Endometrium (tissue), 2 donors: Measurements from ENCODE around the gene COL6A3.
"Not testable (repeated sequence)": the region's sequence is repeated elsewhere in the genome, so short reads cannot be mapped to it uniquely, and the experiment has no call there.

Source experiments
- FAIRE-seq: peaks from 2 replicates; lab custom pipeline; 2012; peaks lifted over from hg19 to GRCh38; lab: Jason Lieb, UNC
- donor health status: control.
- donor health status: control.

Gene COL6A3

GRCh38 chr2:237383991-237384671 is 29.8 kb downstream of the COL6A3 start:
- FAIRE-seq, result no peak

GRCh38 chr2:237380768-237381167 is 33.2 kb downstream of the COL6A3 start:
- FAIRE-seq, result no peak

- no peak for FAIRE-seq
Measured at GRCh38 chr2:237379636-237380035, 34.3 kb downstream of the COL6A3 start.

GRCh38 chr2:237378650-237379049 is 35.3 kb downstream of the COL6A3 start:
- no peak for FAIRE-seq

GRCh38 chr2:237374284-237375060 is 39.5 kb downstream of the COL6A3 start:
- FAIRE-seq, result no peak

- no peak for FAIRE-seq
Measured at GRCh38 chr2:237371856-237372255, 42.1 kb downstream of the COL6A3 start.

- no peak for FAIRE-seq
Measured at GRCh38 chr2:237365671-237366070, 48.3 kb downstream of the COL6A3 start.

GRCh38 chr2:237364655-237365054 is 49.3 kb downstream of the COL6A3 start:
- FAIRE-seq, result no peak

GRCh38 chr2:237361194-237362004 is 52.6 kb downstream of the COL6A3 start:
- no peak for FAIRE-seq

- no peak for FAIRE-seq
Measured at GRCh38 chr2:237359894-237360780, 53.8 kb downstream of the COL6A3 start.

GRCh38 chr2:237359518-237359840 is 54.5 kb downstream of the COL6A3 start:
- no peak for FAIRE-seq

- FAIRE-seq, result no peak
Measured at GRCh38 chr2:237358721-237359517, 55.0 kb downstream of the COL6A3 start.

- no peak for FAIRE-seq
Measured at GRCh38 chr2:237355701-237356100, 58.3 kb downstream of the COL6A3 start.

GRCh38 chr2:237354892-237355291 is 59.1 kb downstream of the COL6A3 start:
- no peak for FAIRE-seq

GRCh38 chr2:237354172-237354571 is 59.8 kb downstream of the COL6A3 start:
- not testable (repeated sequence) for FAIRE-seq

GRCh38 chr2:237353215-237353614 is 60.7 kb downstream of the COL6A3 start:
- no peak for FAIRE-seq

GRCh38 chr2:237352279-237352845 is 61.6 kb downstream of the COL6A3 start:
- no peak for FAIRE-seq

- no peak for FAIRE-seq
Measured at GRCh38 chr2:237351796-237352195, 62.2 kb downstream of the COL6A3 start.

GRCh38 chr2:237351046-237351445 is 62.9 kb downstream of the COL6A3 start:
- no peak for FAIRE-seq

- no peak for FAIRE-seq
Measured at GRCh38 chr2:237350597-237350996, 63.4 kb downstream of the COL6A3 start.

GRCh38 chr2:237350070-237350469 is 63.9 kb downstream of the COL6A3 start:
- FAIRE-seq, result no peak
